GM19023 (cell line): Measurements from ENCODE around the gene CSMD2.

ENCODE experiments used
- ATAC-seq: cut with Tn5 transposase; IDR thresholded peaks from one replicate; pipeline ENCODE4 v1.9.1; 2021; ENCODE audit warnings: mild to moderate bottlenecking, moderate library complexity; ENCODE audit not compliant: unreplicated experiment

The CSMD2 gene

GRCh38 chr1:33622757-33623156 lies 542.3 kb downstream of the CSMD2 start:
- ATAC-seq, result no peak

- no peak for ATAC-seq
Observed at GRCh38 chr1:33618636-33619035, 546.4 kb downstream of the CSMD2 start.

- no peak for ATAC-seq
Observed at GRCh38 chr1:33617451-33617850, 547.6 kb downstream of the CSMD2 start.

GRCh38 chr1:33616780-33617179 lies 548.2 kb downstream of the CSMD2 start:
- no peak for ATAC-seq

- no peak for ATAC-seq
Observed at GRCh38 chr1:33615546-33615945, 549.5 kb downstream of the CSMD2 start.

GRCh38 chr1:33610864-33611455 lies 554.1 kb downstream of the CSMD2 start:
- ATAC-seq, result no peak

- ATAC-seq, result no peak
Observed at GRCh38 chr1:33610391-33610790, 554.6 kb downstream of the CSMD2 start.

- ATAC-seq, result no peak
Observed at GRCh38 chr1:33609739-33610138, 555.3 kb downstream of the CSMD2 start.

- ATAC-seq, result no peak
Observed at GRCh38 chr1:33608825-33609400, 556.1 kb downstream of the CSMD2 start.

- no peak for ATAC-seq
Observed at GRCh38 chr1:33607444-33608005, 557.5 kb downstream of the CSMD2 start.

- no peak for ATAC-seq
Observed at GRCh38 chr1:33606272-33606671, 558.8 kb downstream of the CSMD2 start.

GRCh38 chr1:33602271-33602670 lies 562.8 kb downstream of the CSMD2 start:
- no peak for ATAC-seq

- ATAC-seq, result no peak
Observed at GRCh38 chr1:33601751-33602150, 563.3 kb downstream of the CSMD2 start.

GRCh38 chr1:33599516-33600115 lies 565.4 kb downstream of the CSMD2 start:
- no peak for ATAC-seq

GRCh38 chr1:33588726-33589125 lies 576.3 kb downstream of the CSMD2 start:
- ATAC-seq, result no peak

- ATAC-seq, result no peak
Observed at GRCh38 chr1:33586795-33587194, 578.2 kb downstream of the CSMD2 start.

- ATAC-seq, result no peak
Observed at GRCh38 chr1:33586106-33586505, 578.9 kb downstream of the CSMD2 start.

GRCh38 chr1:33583567-33583966 lies 581.5 kb downstream of the CSMD2 start:
- no peak for ATAC-seq

GRCh38 chr1:33578557-33579448 lies 586.2 kb downstream of the CSMD2 start:
- no peak for ATAC-seq

- no peak for ATAC-seq
Observed at GRCh38 chr1:33577663-33578062, 587.4 kb downstream of the CSMD2 start.
